GM21576 (cell line): ENCODE data around the gene KCTD19.
A peak's percentile ranks its signal among the peaks of the same experiment; 100 is the strongest.

Experiments
- ATAC-seq: cut with Tn5 transposase; IDR thresholded peaks from one replicate; pipeline ENCODE4 v1.9.1; 2021; ENCODE audit warnings: mild to moderate bottlenecking, moderate library complexity; ENCODE audit not compliant: unreplicated experiment

KCTD19 gene

DNA sequence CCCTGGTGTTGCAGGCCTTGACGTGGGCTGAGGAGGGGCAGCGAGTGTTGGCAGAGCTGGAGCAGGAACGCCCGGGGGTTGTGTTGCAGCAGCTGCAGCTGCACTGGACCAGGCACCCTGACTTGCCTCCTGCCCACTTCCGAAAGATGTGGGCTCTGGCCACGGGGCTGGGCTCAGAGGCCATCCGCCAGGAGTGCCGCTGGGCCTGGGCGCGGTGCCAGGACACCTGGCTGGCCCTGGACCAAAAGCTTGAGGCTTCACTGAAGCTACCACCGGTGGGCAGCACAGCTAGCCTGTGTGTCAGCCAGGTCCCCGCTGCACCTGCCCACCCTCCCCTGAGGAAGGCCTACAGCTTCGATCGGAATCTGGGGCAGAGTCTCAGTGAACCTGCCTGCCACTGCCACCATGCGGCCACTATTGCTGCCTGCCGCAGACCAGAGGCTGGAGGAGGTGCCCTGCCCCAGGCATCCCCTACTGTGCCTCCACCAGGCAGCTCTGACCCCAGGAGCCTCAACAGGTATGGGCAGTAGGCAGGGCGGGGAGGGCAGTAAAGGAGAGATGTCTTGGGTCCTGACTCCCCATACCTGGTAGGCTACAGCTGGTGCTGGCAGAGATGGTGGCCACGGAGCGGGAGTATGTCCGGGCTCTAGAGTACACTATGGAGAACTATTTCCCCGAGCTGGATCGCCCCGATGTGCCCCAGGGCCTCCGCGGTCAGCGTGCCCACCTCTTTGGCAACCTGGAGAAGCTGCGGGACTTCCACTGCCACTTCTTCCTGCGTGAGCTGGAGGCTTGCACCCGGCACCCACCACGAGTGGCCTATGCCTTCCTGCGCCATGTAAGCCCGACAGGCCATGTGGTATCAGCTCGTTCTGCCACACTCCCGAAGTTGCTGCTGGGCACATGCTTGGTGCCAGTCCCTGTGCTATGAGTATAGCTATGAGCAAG lies 41.6 kb downstream of the KCTD19 start:
- no peak for ATAC-seq

DNA sequence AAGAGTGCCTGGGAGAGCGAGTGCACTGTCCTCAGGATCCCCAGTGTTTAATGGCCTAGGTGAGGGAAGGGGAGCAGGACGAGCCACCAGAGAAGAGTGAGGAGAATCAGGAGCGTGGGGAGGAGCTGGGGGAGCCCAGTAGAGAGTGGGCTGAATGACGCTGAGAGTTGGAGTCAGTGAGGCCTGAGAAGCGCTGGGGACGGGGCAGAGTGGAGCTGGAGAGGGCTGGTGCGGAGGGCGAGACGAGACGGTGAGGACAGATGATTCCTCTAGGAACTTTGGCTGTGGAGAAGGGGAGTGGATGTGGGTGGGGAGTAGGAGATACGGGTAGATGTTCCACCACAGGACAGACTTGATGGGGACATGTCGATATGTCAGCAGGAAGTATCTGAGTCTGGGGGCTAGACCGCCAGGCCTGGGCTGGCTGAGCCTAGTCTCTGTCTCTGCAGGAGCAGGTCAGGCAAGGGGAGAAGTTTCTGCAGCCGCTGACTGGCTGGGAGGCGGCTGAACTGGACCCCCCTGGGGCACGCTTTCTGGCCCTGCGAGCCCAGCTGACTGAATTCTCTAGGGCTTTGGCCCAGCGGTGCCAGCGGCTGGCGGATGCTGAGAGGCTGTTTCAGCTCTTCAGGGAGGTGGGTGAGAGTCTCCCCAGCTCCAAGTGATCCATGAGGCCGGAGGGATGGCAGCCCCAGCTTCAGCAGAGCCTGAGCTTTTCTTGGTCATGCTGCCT lies 42.5 kb downstream of the KCTD19 start:
- ATAC-seq, result no peak

DNA sequence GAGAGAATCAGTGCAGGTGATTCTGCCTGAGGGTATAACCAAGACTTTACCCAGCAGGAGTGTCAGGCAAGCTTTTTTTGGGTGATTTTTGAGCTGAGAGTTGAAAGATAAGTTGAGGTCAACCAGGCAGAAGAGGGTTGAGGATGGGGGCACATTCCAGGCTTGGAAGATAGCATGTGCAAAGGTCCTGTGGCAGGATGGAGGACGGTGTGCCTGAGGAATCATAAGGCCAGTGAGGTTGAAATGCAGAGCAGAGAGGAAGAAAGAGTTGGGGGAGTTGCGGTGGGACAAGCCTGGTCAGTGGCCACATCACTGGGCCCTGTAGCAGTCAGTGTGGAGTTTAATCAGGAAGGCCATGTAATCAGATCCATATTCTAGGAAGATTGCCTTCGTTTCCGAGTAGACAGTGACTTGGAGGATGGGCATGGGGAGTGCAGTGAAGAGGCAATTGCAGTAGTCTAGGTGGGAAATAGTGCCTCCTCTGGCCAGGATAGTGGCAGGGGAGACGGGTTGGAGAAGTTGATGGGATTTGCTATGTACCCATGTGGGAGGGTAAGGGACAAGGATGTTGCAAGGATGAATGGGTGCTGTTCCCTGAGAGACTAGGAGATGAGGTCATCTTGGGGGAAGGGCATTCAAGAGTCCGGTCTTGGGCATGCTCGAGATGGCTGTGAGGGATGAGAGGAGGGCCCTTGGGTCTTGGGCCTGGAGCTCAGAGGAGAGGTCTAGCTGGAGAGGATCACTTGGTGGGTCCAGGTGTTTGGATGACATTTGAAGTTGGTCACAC lies 43.3 kb downstream of the KCTD19 start:
- no peak for ATAC-seq

DNA sequence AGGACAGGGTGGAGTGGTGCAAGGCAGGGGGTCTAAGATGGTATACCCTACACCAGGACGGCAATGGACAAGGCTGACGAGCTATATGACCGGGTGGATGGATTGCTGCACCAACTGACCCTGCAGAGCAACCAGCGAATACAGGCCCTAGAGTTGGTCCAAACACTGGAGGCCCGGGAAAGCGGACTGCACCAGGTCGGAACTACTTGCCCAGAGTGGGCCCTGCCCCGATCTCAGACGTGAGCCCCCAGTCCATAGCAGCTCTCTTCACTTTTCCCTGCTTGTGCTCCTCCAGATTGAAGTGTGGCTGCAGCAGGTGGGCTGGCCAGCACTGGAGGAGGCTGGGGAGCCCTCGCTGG lies 44.1 kb downstream of the KCTD19 start:
- ATAC-seq, result no peak

DNA sequence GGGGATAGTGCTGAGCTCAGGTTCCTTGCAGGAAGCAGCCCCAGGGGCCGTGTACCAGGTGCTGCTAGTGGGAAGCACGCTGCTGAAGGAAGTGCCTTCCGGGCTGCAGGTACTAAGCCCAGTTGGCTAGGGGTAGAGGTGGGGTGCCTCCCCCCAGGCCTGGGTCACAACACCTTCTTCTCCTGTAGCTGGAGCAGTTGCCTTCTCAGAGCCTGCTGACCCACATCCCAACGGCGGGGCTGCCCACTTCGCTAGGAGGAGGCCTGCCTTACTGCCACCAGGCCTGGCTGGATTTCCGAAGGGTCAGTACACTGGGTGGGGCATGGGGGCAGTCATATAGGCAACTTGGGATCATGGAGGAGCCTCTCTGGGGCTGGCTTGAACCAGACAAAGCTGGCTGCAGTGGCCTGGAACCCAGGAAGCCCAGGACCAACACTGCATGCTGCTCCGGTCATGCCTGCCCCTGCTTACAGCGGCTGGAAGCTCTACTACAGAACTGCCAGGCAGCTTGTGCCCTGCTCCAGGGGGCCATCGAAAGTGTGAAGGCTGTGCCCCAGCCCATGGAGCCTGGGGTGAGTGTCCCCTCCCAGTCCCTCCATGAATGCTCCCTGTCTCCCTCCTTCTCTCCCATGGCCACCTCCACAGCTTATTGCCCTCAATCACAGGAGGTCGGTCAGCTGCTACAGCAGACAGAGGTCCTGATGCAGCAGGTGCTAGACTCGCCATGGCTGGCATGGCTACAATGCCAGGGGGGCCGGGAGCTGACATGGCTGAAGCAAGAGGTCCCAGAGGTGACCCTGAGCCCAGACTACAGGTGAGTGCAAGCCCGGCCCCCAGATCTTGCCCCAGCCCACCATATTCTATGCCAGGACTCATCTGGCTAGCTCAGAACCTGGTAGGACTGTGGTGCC lies 44.8 kb downstream of the KCTD19 start:
- ATAC-seq, result no peak

DNA sequence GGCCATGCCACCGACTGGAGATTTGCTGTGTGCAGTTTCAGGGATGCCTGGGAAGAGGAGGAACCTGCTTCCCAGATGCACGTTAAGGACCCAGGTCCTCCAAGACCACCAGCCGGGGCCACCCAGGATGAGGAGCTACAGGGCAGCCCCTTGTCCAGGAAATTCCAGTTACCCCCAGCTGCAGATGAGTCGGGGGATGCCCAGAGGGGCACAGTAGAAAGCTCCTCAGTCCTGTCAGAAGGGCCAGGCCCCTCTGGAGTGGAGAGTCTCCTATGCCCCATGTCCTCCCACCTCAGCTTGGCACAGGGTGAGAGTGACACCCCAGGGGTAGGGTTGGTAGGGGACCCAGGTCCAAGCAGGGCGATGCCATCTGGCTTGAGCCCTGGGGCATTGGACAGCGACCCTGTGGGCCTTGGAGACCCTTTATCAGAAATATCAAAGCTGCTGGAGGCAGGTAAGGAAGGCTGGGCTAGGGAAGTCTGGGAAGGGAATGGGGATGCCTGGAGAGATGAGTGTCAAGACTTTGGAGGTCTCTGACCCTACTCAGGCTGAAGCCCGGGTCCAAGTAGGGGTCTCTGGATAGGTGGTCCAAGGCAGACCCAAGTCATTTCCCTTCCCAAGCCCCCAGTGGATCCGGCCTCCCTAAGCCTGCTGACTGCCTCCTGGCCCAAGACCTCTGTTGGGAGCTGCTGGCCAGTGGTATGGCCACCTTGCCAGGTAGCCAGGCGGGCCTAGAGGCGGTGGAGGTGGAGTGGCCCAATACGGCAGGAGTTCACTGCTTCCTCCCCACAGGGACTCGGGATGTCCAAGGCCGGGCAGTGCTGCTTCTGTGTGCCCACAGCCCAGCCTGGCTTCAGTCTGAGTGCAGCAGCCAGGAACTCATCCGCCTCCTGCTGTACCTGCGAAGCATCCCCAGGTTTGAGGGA lies 46.2 kb downstream of the KCTD19 start:
- no peak for ATAC-seq

DNA sequence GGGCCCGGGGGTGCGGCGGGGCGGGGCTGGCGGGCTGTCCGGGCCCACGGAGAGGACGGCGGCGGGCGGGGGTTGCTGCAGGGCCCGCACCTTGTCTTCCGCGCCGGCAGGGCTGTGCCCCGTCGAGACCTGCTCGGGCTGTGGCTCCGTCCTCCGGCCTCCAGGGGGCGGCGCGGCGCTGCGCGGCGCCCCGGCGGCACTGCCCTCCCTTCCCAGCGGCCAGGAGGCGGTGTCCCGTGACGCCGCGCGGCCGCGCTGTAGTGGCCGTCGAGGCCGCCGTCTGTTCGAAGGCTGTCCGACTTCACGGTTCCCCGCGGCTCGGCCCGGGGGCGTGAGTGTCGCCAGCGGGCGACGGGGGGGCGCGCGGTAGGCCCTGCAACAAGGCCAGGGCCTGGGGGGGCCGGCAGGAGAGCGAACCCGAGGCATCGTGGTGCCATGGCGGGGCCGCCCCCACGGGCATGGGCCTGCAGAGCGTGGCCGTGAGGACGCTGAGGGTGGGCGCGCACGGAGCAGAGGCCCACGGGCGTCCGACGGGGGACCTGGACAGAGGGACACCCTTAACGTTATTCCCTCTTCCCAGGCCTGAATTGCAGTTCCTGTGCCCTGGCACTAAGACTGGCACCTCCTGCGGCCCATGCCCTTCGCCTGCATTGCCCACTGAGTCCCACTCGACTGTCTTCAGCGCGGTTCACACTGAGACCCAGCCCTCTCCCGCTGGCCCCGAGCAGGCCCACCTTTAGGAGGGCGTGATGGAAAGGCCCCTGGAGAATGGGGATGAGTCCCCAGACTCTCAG lies 47.0 kb downstream of the KCTD19 start, which contains the start of gene PLEKHG4:
Gene PLEKHG4 (plus strand): TSS at position 237 of the 794 bp plus-strand sequence. CDS start 513 bp downstream, at position 750.
- ATAC-seq, result peak; percentile 71

DNA sequence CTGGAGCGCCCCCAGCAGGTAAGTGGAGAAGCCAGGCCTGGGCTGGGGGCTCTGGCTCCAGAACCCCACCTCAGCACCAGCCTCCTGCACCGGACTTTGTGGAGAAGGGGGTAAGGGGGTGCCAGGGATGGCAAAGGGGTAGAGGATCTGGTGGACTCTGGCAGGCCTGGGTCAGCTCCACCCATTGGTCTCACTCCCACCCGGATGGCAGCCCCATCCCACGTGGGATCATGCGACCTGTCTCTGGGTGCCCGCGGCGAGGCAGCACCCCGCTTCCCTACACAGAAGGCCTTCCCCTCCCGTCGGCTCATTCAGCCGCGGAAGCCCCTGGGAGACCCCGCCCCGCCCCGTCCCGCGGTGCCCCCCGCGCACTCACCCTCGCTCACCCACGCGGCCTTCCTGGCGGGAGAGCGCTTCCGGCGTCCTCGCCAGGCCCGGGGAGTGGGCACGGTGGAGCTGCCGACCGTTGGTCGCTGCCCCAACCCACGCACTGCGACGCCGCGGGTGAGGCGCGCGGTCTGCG lies 47.7 kb downstream of the KCTD19 start:
- ATAC-seq, result peak; percentile 49

DNA sequence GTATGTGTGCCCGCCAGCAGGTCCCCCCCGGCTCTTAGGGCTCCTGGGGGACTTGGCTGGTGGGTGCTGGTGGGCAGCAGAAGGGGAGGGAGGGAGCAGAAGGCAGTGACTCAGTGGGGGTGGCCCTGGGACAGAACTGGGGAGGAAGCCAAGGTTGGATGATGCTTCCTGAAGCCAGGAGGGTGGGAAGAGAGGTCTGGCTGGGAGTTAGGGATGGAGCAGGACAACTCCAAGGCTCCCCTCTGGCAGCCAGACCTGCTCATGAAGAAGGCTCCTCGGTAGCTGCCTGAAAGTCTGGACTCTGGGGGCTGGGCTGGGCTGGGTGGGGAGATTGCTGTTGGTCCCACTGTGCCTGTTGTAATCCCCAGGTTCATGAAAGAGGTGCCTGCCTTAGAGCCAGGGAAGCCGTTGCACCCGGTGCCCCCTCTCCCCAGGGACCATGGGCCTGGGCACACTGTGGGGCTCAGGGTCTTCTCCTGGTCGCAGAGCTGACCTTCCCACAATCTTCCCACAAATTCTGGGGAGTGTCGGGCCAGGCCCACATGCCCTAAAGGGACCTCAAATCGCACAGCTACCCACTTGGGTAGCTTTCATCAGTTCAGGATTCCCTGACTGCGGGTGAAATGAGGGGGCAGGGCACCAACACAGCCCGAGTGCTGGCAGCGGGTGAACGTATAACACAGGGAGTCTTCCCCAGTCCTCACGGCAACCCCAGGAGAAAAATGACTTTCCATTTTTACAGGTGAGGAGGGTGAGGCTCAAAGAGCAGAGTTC lies 48.4 kb downstream of the KCTD19 start:
- ATAC-seq, result no peak

DNA sequence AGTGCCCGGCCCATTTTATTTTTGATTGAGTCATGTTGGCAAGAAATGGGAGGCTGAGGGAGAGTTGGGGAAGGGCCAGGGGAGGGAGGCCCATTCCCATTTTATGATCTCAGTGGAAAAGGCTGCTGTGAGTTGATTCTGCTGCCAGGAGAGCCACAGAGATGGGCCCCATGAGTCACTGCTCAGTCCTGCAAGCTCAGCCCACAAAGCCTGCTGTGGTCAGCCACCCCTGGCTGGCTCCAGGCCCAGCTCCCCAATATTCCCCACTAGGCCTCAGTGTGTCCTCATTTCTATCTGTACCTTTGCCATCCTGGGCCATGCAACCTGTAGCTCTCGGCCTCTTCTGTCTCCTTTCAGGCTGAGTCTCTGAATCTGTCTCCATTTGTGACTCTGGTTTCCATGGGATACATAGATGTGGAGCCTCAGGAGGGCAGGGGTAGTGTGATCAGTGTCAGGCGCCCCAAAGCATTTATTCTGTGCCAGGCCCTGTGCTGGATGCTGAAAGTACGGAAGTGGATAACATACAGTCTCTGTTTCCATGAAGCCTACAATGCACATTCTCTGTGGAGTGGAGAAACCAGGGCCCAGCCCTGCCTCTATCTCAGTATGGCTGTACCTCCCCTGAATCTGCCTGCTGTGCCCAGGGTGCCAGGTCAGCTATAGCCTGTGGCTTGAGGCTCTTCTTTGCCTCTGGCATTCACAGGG lies 49.1 kb downstream of the KCTD19 start:
- no peak for ATAC-seq

DNA sequence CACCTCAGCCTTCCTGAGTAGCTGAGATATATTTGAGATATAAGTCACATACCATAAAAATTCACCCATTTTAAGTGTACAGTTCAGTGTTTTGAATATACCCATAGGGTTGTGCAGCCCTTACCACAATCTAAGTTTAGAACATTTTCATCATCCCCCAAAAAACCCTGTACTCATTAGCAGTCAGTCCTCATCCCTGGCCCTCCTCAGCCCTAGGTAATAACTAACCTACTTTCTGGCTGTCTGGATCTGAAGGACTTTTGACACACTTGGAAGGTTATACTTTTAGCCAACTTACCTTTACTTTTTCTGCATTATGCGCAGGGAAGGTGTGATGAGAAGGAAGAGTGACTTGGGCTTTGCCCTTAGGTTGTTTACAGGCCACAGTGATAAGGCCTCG lies 51.2 kb downstream of the KCTD19 start:
- ATAC-seq, result no peak

DNA sequence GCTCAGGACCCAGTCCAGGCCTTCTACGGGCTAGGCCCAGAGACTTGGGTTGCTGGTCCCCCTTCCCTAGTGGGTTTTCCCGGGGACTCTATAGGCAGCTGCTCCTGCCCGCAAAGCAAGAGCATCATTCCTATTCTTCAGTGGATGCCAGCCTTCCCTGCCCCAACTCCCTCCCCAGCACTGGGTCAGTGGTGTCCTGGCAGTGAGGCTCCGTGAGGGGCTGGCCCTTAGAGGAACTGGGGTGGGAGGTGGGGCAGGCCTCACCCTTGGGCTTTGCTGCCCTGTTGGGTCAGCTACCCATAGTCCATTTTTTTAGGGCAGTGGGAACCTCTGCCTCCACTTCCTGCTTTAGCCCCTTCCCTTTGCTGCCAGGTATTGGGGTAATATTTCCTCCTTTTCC lies 55.1 kb downstream of the KCTD19 start:
- ATAC-seq, result no peak

DNA sequence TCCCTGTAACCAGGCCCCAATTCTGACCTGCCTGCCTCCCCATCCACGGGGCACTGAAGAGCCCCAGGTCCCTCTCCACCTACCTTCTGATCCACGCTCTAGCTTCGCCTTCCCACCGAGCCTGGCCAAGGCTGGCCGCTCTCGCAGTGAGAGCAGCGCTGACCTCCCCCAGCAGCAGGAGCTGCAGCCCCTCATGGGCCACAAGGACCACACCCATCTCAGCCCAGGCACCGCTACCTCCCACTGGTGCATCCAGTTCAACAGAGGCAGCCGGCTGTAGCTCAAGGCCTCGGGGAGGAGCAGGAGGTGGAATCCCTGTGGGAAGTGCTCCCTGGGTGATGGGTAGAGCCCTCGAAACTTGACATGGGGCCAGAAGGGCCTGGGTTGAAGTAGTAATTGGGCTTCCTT lies 55.6 kb downstream of the KCTD19 start:
- ATAC-seq, result no peak

DNA sequence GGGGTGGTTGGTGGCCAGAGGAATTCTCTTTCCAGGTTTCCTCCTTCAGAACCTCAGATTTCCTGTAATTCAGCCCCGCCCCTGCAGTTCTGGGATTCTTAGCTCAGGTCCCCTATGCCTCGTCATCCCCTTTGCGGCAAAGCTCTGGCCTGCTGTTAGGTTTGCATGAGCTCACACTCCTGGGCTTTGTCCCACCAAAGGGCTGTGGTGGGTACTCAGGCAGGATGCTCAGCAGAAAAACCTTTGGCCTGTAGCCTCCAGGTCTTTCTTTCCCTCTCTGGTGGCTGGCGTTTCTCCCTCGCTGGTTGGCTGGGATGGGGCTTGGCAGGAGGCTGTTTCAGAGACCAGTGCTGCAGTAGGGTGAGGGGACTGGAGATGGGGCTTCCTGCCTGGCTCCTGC lies 56.8 kb downstream of the KCTD19 start:
- no peak for ATAC-seq

DNA sequence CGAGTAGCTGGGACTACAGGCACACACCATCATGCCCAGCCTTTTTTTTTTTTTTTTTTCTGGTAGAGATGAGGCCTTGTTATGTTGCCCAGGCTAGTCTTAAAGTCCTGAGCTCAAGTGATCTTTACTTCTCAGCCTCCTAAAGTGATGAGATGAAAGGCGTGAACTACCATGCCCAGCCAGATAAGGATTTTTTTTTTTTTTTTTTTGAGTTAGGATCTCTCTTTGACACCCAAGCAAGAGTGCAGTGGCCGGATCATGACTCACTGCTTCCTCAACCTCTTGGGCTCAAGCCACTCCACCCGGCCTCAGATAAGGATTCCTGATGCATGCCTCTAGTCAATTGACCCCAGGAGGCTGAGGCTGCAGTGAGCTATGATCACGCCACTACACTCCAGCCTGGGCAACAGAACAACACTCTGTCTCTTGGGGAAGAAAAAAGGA lies 58.4 kb downstream of the KCTD19 start:
- ATAC-seq, result no peak

DNA sequence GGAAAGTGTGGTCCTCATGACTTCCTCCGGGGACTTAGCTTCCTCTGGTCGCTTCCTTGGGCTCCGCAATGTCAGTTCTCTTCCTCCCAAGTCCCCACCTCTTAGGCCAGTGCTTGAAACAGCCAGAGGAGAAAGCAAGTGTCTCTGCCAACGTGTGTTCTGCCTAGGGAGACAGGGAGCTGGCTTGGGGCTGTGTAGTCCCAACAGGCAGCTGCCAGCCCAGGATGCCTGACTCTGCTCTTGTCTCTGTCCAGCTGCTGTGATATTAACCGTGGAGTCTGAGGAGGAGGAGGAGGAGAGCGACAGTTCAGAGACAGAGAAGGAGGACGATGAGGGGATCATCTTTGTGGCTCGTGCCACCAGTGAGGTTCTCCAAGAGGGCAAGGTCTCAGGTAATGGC lies 60.7 kb downstream of the KCTD19 start:
- ATAC-seq, result no peak

DNA sequence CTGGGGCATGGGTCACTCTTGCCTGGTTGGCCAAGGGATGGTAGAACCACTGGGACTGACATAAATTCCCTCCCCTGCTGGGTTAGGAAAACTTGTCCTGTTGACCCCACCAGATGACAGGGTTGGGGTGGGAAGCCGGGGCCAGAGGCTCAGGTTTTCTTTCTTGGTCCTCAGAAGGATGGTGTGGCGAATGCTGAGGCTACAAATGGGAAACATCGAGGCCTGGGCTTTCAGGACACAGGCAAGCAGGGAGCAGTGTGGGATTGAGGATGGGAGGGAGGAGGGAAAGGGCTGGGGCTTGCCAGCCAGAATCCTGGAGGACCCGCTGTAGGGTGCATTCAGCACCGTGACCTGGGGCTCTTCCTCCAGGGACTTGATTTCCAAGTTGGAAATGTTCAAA lies 61.7 kb downstream of the KCTD19 start:
- no peak for ATAC-seq
